HG03064 (cell line): ENCODE results near the gene IRS2.

Experiments
- ATAC-seq: cut with Tn5 transposase; IDR thresholded peaks from one replicate; pipeline ENCODE4 v1.9.1; 2021; ENCODE audit warnings: low read depth; ENCODE audit not compliant: unreplicated experiment

Gene IRS2

DNA sequence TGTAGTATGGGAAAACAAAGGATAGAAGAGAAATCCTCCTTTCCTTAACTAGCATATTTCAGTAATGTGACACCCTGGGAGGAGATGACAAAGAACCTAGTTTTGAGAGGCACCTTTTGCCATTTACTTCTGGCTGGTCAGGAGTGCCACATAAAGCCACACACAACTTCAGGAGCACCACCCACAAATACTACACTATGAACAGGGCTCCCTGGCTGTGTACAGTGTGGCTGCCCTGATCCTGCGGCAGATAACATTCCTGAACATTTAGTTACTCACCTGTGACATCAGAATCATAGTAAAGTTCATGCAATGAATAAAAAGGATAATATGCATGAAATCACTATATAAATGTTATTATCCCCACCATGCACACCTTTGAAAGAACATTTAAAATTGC, 17.4 kb upstream of the IRS2 start:
- no peak for ATAC-seq

DNA sequence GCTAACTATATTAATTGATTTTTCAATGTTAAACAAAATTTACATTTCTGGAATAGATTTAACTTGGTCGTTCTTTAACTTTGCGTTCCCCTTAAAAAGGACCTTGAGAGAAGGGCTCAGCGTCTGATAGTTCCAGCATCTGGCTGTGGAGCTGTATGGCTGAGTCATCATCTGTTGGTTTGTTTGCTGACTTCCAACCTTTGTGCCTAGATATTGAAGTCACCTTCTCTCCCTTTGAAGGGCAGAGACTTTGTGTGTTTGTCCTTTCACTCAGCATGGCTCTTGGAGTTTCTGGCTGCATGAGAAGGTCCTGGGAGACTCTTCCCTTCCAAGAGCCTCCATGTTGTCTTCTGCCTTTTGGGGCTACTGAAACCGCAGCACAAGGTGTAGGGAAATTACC, 16.6 kb upstream of the IRS2 start:
- ATAC-seq = no peak

DNA sequence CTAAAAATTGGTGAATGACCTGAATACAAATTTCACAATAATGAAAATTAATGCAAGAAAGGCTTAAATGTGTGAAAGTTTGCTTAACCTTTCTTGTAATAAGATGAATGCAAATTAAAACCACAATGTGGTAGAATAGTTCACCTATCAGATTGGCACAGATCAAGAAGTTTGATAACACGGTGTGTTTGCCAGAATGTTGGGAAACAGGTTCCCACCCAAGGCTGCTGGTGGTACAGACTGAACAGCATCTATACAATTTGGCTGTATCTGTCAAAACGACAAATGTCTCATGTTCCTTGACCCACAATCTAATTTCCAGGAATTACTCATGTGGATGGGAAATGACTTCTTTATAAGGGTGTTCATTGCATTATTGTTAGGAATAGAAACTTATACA, 8.6 kb upstream of the IRS2 start:
- ATAC-seq = no peak

DNA sequence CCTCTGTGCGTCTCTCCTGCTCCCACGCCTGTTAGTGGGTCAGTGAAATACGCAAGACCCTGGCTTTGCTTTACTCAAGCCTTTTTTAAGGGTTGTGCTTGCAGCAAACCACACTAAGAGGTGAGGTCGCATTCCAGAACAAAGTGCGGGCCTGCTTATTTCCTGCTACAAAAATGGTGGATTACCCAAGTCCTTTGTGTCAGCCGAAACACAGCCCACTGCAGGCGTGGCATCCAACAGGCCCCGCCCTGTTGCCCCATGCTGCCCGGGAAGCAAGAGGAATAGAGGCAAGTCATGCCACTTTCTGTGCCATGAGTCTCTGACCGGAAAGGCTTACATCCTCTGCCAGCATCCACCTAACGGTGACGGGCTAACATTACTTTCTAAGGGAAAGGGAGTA, 7.7 kb upstream of the IRS2 start:
- ATAC-seq = no peak

DNA sequence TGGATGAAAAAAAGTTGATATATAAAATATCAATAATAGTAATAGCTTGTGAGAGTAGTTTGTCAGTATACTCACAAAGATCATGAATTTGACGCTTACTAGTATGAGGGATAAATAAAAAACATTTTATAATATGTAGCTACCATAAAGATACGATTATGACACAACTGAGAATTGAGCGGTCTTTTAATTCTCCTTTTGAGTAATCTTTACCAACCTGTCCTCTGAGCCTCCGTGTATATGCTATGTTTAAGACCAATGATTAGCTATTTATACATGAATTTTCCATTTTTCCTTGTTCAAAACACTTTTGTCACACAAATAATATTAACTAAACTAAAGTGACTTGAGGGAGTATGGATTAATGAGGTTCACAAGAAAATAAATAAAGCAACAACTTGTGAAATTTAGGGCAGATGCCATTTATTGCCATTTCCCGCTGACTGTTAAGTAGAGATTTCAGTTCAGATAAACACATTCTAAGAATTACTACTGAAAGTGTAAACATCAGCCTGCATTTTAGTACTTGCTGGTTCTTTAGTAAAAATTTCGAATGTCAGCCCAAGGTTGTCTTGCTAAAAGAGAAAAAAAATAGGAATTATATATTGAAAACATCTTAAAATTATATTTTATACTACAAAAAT, 6.2 kb upstream of the IRS2 start:
- ATAC-seq = no peak

DNA sequence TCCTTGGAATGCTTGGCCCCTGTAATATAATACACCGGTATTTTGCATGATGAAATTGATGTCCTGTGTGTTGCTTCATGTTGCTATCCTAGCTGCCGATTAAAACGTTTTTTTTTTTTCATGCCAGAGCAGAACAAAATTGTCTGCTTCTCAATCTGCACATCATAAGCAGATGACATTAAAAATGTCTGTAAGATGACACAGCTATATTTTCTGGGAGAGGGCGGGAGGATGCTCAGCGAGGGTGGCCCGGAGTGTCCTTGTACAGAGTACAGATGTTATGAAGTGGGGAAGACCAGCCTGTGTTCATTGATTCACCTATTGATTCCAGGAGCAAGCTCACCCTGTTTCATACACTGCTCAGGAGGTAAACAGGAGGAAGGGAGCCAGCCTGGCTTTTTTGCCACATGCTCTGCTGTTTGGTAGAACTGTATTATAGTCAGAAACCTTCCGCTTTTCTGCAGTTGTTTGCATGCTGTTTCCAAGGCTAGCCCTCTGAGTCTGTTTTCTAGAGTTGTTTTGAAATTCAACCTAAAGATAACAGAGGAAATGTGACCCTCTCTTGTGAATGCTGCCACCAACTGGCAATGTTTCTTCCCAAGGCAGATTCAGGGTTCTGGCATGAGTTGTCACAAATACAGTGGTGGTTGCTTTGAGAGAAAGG, 4.7 kb upstream of the IRS2 start:
- ATAC-seq = no peak

DNA sequence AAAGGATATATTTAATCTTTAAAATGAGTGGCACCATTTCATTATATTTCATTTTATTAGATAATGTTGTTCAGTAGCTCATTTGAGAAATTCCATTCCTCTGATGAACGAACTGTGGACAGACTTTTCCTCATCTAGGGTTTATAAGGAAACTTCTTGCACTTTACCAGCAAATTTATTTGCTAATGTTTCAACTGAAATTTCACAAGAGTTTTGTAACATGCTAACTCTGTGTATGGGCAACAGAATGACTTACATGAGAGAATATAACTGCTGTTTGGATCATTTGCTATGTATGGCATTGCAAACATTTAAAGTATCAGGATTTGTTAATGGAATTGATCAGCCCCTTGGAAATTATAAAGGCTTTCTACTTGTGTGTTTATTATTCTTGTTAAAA, 3.7 kb upstream of the IRS2 start:
- ATAC-seq = no peak

DNA sequence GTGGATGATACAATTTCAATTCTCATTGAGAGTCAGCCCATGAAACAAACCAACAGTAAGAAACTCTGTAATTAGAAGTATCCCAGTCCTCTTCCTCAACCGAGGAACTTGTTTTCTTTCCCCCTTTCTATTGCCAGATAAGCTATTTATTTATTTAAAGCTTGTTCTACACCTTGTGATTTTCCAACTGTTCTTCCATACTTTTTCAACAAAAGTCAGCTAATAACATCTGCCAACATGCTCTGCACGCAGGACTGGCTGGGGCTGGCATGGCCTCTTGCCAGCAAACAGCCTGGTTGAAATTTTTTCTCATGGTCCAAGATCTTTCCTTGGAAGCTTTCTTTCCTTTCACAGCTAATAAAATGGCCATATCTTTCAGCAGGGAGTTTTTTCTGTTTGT, 2.9 kb upstream of the IRS2 start:
- no peak for ATAC-seq

DNA sequence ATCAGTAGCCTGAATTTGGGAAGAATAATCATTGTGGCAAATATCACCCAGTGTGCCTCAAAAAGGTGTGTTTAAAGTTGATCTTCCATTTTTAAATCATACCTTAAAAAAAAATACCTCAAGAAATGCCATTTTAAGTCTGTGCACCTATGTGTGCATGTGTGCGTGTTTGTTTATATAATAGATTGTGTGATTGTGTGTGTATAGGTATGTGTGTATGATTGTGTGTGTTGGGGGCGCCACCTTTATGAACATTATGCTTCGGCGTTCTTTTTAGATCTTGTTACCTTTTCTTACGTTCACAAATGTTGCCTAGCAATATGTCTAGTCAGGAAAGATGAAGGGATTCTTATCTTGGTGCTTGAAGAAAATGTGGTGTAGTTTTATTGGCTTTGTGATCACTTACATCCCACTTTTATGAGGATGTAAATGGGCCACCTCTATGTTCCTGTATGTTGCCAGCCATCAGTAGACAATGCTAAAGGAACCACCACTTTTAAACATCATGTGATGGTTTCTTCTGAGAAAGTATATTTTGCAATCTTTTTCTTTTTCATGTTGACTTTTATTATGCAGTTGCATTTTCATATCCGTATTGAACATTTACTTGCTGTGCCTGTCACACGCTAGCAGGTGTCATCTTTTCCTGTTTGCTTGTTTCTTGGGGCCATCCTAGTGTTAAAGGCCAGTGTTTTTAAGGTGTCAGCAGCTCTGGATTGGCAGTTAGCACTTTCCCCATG, 2.2 kb upstream of the IRS2 start:
- ATAC-seq = no peak

DNA sequence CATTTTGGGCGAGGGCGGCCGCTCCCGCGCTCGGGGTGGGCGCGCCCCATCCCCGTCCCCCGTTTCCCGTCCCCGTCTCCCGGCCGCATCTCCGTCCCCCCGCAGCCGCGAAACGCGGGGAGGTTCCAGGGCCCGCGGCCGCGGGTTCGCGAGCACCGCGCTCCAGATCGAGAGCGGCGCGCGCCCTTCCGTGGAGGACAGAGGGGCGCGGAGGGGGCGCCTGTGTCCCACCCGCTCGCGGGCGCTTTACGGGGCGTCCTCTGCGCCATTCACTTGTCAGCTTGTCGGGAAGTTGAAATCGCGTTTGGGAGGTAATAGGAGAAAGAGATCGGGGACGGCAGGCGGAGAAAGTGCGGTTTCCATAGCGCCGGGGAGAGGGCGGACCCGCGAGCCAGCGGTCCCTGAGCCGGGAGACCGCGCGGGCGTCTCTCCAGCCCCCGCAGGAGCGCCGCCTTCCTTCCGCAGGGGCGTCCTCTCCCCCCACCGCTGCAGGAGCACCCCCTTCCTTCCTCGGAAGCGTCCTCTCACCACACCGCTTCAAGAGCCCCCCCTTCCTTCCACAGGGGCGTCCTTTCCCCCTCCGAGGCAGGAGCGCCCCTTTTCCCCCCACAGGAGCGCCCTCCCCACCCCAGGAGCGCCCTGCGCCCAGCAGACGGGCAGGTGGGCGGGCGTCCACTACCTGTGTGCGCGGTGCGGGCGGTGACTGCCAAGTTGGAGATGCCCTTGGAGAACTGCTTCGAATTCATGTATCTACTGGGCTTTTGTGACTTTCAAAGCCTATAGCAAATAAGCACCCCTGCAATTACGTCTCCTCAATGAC, 962 bp upstream of the IRS2 start:
- ATAC-seq = peak; percentile 4

DNA sequence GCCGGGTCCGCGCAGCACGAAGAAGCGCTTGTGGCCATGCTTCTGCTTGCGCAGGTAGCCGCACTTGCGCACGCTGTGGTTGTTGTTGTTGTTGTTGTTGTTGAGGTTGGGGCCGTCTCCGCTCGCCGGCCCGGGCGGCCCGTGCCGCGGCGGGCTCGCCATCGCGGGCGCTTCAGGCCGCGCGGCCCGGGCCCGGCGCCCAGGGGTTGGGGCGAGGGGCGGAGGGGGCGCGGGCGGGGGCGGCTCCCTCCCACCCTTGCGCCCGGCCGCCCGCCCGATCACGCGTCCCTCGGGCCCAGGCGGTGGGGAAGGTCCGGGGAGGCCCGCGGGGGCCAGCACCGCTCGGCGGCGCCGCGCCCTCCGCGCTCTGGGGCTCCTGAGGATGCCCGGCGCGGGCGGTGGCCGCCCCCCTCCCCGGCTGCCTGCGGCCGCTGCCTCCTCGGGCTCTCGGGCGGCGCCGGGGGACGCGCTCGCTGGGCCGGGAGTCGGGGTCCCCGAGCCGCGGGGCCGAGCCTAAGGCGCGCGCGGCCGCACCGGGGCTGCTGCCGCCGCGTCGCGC, 412 bp downstream of the IRS2 start:
- peak; percentile 22 for ATAC-seq

DNA sequence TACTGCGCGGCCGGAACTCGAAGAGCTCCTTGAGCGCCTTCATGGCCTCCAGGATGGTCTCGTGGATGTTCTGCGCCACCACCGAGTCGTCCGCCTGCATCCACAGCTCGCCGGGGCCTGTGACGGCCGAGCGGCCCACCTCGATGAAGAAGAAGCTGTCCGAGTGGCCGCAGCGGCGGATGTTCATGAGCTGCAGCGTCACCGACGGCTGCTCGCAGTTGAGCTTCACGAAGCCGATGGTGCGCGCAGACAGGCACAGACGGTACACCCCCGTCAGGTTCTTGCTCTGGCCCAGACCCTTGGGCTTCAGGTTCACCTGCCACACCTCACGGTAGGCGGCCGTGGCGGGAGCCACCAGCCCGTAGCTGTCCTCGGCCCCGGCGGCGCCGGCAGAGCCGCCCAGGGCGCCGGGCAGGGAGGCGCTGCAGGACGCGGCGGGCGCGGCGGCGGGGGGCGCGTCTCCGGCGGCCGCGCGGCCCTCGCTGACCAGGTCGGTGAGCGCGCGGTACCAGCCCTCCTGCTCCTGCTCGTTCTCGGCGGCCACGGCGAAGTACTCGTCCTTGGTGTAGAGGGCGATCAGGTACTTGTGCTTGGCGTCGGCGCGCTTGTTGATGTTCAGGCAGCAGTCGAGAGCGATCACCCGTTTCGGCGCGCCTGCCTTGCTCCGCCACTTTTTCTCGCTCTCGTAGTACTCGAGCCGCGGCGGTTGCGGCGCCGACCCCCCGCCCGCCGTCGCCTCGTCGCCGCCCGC, 1.1 kb downstream of the IRS2 start:
- peak; percentile 3 for ATAC-seq

DNA sequence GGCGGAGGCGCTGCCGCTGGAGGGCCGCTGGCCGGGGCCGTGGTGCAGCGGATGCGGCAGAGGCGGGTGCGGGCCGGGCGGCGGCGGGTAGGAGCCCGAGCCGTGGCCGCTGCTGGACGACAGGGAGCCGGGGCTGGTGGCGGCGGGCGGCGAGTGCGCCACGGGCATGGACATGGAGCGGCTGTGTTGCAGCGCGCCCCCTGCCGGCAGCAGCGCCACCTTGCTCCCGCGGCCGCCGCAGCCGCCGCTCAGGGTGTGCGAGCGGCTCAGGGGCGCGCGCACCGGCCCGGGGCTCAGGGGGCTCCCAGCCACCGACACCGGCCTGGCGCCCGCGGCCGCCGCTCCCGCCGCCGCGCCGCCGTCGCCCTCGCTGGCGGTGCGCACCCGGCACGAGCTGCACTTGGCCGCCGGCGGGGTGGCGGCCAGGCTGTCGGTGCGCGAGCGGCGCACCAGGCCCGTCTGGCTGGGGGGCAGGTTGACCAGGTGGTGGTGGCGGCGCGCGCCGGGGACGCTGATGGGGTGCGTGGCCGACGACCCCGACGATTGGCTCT, 1.7 kb downstream of the IRS2 start:
- no peak for ATAC-seq

DNA sequence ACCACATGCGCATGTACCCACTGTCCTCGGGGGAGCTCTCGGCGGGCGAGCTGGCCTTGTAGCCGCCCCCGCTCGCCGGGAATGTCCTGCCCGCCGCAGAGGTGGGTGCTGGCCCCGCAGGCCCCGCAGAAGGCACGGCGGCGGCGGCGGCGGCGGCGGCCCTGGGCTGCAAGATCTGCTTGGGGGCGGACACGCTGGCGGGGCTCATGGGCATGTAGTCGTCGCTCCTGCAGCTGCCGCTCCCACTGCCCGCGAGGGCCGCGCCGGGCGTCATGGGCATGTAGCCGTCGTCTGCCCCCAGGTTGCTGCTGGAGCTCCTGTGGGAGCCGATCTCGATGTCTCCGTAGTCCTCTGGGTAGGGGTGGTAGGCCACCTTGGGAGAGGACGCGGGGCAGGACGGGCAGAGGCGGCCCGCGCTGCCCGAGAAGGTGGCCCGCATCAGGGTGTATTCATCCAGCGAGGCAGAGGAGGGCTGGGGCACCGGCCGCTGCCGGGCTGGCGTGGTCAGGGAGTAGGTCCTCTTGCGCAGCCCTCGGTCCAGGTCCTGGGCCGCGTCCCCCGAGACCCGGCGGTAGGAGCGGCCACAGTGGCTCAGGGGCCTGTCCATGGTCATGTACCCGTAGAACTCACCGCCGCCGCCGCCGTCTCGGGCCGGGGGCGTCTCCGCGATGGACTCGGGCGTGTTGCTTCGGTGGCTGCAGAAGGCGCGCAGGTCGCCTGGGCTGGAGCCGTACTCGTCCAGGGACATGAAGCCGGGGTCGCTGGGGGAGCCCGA, 2.4 kb downstream of the IRS2 start:
- ATAC-seq = no peak

DNA sequence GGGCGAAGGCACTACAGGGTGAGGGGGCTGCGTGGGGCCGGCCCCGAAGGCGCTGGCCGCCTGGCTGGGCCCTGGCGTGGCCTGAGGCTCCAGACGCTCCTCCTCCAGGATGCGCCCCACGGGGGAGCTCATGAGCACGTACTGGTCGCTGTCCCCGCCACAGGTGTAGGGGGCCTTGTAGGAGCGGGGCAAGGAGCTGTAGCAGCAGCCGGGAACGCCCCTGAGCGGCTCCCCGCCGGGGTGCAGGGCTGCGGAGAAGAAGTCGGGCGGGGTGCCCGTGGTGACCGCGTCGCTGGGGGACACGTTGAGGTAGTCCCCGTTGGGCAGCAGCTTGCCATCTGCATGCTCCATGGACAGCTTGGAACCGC, 3.0 kb downstream of the IRS2 start:
- ATAC-seq = no peak

DNA sequence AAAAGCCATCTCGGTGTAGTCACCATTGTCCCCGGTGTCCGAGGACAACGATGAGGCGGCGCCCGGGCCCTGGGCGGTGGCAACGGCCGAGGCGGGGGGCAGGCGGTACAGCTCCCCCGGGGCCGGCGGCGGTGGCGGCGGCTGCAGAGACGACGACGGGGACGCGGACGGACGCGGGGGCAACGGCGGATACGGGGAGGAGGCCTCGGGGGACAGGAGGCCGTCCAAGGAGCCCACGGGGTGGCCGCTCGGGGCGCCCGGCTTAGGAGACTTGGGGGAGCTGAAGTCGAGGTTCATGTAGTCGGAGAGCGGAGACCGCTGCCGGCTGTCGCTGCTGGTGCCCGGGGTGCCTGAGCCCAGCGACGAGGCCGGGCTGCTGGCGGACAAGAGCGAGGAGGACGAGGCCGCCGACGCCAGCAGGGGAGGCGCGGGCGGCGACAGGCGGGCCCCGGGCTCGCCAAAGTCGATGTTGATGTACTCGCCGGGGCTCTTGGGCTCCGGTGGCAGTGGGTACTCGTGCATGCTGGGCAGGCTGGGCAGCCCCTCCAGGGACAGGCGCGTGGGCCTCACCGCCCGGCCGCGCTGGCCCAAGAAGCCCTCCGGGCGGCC, 3.5 kb downstream of the IRS2 start:
- no peak for ATAC-seq

DNA sequence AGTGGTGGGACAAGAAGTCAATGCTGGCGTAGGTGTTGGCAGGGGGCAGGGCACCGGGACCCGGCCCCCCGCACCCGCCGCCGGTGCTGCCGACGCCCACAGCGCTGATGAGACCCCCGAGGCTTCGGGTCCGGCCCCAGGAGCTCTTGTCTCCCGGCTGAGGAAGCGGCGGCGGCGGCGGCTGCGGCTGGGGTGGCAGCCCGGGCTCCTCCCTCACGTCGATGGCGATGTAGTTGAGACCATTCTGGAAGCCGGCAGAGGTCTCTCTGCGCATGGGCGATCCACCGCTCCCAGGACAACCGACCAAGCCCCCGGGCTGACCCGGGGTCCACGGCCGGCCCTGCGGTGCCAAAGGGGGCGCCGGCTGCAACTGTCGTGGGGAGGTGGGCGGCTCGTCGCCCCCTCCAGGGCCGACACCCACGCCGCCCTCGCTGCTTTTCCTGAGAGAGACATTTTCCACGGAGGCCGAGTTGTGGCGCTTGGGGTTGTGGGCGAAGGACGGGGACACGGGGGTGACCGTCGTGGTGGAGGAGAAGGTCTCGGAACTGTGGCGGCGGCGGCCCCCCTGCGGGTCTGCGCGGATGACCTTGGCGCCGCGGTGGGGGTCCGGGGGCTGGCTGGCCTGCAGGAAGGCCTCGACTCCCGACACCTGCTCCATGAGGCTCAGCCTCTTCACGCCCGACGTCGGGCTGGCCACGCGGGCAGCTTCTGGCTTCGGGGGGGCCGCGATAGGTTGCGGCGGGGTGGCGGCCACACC, 4.1 kb downstream of the IRS2 start:
- no peak for ATAC-seq
